ENCODE results near the gene ARHGAP29.
"Not testable (repeated sequence)": the region's sequence is repeated elsewhere in the genome, so short reads cannot be mapped to it uniquely, and the experiment has no call there.

The ARHGAP29 gene

DNA sequence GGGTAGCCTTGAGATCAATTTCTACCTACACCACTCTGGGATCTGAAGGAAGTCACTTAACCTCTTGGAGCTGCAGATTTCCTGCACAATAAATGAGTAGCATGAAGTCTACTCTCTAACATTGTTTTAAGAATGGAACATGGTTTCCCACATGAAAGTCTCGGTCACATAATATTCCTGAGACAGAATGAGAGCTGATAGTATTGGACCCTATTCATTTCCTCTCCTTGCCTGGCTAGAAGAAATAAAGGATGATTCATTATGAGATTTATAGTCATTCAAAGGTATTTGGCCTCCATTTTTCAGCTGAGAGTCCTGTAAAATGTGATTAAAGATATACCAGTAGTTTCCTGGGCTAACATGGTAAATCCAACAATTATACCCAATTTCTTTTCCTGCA, 56.7 kb downstream of the ARHGAP29 start:
- no peak for DNase-seq (ENCODE audit: low spot score)

- DNase-seq (ENCODE audit: low spot score) = no peak
These were observed 58.5 kb downstream of the ARHGAP29 start for GRCh38 chr1:94178901-94179300.

DNA sequence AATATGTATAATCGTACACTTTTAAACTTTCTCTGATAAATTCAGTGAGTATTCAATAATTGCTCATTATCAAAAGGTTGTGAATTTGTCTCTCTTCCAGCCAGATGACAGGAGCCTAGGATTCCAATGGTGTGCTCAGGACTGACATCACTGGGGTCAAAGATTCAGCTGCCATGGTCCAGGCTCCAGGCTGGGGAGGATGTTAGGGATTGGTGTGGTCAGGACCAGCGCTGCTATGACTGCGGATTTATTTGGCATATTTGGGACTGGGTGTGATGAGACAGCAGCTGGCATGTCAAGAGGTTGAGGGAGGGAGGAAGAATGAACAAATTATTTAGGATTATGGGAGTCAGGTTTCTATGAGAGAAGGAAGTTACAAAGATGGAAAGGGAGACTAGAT, 68.3 kb downstream of the ARHGAP29 start:
- no peak for DNase-seq (ENCODE audit: low spot score)

GRCh38 chr1:94165843-94166242, 71.5 kb downstream of the ARHGAP29 start:
- DNase-seq (ENCODE audit: low spot score) = no peak

DNA sequence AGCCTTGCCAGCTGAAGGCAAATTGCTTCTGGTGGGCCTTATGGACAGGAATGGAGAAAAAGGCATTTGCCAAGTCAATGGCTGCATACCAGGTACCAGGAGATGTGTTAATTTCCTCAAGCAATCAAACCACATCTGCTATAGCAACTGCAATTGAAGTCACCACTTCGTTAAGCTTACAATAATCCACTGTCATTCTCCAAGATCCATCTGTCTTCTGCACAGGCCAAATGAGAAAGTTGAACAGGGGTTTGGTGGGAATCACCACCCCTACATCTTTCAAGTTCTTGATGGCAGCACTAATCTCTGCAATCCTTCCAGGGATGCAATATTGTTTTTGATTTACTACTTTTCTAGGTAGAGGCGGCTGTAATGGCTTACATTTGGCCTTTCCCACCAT, 72.5 kb downstream of the ARHGAP29 start:
- not testable (repeated sequence) for DNase-seq (ENCODE audit: low spot score)

GRCh38 chr1:94164121-94164520, 73.3 kb downstream of the ARHGAP29 start:
- DNase-seq (ENCODE audit: low spot score) = not testable (repeated sequence)

DNA sequence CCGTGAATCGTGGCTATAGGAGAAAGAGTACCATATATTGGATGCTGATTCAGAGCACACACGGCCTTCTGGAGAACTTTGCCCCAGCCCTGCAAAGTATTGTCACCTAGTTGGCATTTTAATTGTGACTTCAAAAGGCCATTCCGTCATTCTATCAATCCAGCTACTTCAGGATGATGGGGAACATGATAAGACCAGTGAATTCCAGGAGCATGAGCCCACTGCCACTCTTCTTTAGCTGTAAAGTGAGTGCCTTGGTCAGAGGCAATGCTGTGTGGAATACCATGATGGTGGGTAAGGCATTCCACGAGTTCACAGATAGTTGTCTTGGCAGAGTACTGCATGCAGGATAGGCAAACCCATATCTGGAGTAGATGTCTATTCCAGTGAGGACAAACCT, 74.1 kb downstream of the ARHGAP29 start:
- peak; percentile 7 for DNase-seq (ENCODE audit: low spot score)

DNA sequence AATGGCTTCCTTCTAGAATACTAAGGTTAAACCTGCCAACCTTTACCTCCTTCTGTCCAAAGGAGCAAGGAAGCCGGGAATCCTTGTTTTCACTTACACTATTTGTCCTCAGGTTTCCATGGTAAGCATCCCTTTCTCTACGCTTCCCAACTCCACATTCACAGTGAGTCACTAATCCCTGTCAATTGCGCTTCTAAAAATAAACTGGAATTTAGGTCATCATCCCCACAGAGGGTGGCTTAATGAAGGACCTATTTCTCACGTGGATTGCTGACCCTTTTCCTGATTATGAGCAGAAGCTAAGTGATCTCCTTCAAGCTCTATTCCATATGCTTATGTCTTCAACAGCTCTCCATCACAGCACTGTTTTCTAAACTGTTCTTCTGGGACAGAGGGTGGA, 76.6 kb downstream of the ARHGAP29 start:
- peak; percentile 13 for DNase-seq (ENCODE audit: low spot score)

GRCh38 chr1:94156096-94156625, 81.2 kb downstream of the ARHGAP29 start:
- DNase-seq (ENCODE audit: low spot score) = no peak

- DNase-seq (ENCODE audit: low spot score) = no peak
These were observed 82.4 kb downstream of the ARHGAP29 start for GRCh38 chr1:94154989-94155388.

DNA sequence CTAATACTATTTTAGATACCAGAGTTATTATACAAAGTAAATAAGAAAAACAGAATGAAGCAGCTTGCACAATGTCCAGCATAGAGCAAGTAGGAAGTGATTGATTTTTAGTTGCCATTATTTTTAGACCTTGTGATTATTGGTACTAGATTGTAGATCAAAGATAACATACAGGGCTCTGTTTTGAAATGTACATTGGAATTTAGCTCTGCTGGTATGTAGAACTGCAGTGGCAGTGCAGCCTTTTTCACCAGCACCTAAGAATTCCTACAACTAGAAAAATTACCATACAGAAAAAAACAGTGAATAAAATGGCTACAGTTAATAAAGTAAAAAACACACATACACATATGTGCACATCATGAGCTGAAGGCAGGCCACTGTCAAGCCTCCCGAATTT, 84.3 kb downstream of the ARHGAP29 start:
- DNase-seq (ENCODE audit: low spot score) = no peak

DNA sequence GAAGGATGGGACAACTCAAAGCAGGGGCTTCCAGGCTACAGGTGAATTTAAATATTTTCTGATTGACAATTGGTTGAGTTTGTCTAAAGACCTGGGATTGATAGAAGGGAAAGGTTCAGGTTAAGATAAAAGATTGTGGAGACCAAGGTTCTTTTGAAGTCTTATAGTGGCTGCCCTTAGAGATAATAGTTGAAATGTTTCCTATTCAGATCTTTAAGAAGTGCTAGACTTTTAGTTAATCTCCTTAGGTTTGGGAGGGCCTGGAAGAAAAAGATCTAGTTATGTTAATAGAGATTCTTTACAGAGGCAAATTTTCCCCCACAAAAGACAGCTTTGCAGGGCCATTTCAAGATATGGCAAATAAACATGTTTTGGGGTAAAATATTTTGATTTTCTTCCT, 88.2 kb downstream of the ARHGAP29 start:
- not testable (repeated sequence) for DNase-seq (ENCODE audit: low spot score)

DNA sequence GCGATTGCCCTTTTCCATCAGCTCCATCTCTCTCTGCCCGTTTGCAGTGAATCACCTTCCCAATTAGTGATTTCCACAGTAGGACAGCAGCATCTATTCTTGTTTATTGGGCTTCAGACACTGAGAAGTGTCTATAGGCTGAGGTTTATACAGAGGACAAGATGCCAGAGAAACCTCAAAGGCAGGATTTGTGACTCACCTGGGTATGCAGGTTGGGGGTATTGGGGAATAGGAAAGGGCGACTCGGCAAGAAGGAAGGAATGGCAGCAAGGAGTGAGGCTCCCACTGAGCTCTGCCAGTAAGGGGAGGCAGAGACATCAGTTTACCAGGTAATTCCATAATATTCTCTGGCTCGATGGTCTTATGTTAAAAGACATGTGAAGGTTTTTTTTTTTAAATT, 91.1 kb downstream of the ARHGAP29 start:
- no peak for DNase-seq (ENCODE audit: low spot score)

DNA sequence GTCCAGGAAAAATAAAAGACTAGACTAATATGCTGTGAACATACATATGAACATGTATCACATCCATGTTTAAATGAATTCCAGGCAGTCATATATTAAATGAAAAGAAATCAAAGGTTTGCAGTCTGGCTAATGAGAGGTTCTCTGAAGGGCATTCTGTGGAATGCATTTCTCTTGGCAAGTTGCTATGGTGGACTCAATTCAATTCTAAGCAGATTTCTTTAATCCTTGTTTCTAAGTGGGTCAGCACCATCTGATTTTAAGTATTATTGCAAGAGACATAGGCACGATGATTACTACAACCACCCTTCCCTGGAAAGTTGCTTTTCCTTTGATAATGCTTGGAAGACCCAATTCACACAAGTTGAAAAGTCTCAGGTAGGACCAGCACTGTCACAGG, 92.5 kb downstream of the ARHGAP29 start:
- DNase-seq (ENCODE audit: low spot score) = no peak

DNA sequence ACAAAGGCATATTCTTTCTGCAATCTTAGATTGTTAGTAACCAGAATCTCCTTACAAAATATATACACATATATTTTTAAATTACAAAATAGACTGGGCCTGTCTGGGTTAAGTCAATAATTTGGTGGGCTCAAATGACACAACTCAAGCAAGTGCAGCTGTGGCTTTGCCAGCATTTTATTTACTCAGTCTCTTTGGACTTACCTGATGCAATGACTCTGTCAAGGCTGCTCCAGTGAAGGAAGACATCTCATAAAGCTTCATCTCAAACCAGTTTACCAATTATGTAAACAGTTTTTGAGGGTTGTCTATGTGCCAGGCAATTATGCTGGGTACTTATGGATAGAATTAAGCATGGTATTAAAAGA, 93.6 kb downstream of the ARHGAP29 start:
- no peak for DNase-seq (ENCODE audit: low spot score)

- no peak for DNase-seq (ENCODE audit: low spot score)
These were observed 94.1 kb downstream of the ARHGAP29 start for GRCh38 chr1:94143173-94143808.

DNA sequence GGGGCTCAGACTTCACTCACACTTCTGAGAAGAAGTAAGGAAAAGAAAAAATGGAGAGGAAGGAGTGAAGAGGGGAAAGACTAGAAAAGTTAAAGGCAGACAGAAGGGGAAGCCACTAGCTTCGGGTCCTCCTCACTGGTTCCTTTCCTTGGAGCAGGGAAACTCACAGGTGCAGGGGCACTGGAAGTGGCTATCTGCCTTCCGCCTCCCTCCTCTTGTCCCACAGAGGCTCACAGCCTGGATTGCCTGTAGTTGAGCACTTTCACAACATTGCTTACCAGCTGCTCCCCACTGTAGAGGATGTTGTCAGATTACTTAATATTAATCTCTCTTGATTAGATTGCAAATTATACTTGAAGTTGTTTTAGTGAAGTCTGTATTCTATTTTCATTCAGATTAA, 94.8 kb downstream of the ARHGAP29 start:
- DNase-seq (ENCODE audit: low spot score) = no peak

GRCh38 chr1:94142022-94142421, 95.4 kb downstream of the ARHGAP29 start:
- DNase-seq (ENCODE audit: low spot score) = no peak

DNA sequence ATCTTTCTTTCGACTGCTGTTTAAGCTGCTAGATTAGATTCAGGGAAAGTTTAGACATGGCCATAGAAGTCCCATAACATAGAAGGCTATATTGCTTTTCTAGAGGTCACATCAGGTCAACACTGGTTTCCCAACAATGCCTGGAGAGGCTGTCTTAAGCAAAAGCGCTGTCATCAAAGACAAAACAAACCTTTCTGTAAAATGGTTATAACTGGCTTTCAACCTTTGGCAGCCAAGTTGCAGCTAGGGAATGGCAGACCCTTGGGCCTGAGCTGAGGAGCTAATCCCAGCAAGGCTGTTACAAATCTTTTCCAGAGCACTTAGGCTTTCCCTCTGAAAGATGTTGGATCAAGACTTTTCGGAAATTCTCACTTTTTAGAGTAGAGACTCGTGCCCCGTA, 105.3 kb downstream of the ARHGAP29 start:
- no peak for DNase-seq (ENCODE audit: low spot score)

GRCh38 chr1:94130851-94131595, 106.4 kb downstream of the ARHGAP29 start:
- no peak for DNase-seq (ENCODE audit: low spot score)

GRCh38 chr1:94126651-94127050, 110.7 kb downstream of the ARHGAP29 start:
- DNase-seq (ENCODE audit: low spot score) = no peak

- peak; percentile 61 for DNase-seq (ENCODE audit: low spot score)
These were observed 111.6 kb downstream of the ARHGAP29 start for GRCh38 chr1:94125551-94126514.

All from SW480 (cell line).